Limb (tissue), 2 donors: ENCODE data around the gene AP1S3.

Experiments
- DNase-seq, 2 donors: peaks; one replicate each; pipeline ENCODE4 v3.0.0-alpha.2; 2016; ENCODE audit errors: extremely low spot score in 2 of 2

AP1S3 gene

DNA sequence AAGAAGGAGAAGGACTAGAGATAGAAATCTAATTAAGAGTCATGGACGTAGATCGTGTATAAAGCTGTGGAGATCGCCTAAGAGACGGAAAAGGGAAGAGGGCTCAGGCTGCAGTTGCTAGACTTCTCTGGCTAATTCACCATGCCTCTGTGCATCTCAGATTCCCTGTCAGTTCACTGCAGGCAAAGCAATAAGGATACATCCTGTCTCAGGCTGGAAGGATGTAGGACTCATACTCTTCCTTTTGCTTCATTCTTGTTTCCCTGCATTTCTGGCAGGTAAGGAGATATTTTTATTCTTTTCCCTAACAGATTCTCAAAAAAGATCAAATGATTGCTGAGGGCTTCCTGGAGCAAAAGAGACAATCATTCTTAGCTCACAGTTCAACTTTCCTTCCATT is 112.5 kb downstream of the AP1S3 start:
- no peak for DNase-seq

DNA sequence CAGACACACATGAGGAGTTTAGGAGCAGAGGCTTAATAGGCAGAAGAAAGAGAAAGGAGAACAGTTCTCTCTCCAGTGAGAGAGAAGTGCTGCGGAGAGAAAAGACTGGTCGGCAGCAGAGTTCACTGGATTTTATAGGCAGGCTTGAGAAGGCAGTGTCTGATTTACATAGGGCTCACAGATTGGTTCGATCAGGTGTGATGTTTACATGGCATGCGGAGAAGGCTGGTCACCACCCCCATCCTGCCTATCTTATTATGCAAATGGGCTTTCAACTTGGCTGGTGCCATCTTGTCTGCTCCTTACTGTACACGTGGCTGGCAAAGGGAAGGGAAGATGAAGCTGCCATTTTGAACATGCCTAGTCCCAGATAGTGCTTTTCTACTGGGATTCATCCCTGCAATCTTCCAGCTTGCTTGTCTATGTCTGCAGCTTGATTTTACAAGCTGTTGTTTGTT is 113.4 kb downstream of the AP1S3 start:
- DNase-seq = no peak

DNA sequence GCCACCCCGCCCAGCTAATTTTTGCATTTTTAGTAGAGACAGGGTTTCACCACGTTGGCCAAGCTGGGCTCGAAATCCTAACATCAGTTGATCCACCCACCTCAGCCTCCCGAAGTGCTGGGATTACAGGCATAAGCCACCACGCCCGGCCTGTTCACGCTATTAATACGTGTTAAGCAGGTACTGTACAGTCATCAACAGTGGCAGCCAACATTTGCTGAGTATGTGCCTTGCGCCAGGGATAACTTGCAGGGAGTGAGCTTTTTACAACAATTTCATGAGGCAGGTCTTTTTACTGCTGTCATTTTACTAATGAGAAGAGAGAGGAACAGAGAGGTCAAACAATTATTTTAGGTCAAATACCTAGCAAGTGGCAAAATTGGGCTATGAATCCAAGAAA is 115.2 kb downstream of the AP1S3 start:
- DNase-seq = no peak

DNA sequence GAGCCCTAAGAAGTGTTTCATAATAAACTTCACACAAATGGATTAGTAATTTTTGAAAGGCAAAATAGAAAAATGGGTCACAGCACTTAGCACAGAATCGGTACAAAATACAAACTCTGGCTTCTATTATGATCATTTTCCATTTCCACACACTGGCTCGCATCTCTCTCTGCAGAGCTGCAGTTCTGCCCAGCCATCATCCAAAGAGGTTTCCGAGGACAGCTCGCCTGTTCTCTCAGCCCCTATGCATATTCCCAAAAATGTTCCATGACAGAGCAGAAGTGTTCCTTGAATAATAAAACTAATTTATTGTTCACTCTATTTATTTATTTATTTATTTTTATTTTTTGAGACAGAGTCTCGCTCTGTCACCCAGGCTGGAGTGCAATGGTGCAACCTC is 115.6 kb downstream of the AP1S3 start:
- DNase-seq = no peak

DNA sequence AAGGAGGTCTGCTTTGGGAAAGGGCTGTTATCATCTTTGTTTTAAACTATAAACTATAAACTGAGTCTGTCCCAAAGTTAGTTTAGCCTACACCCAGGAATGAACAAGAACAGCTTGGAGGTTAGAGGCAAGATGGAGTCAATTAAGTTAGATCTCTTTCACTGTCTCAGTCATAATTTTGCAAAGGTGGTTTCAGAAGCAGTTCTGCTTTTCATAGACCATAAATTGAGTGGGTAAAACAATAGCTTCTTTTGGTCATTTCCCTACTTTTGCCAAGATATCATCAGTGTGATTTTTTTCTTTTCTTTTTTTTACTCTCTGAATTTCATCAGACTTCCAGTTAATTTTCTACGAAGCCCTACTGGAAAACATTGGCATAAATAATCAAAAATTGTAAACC is 117.0 kb downstream of the AP1S3 start:
- no peak for DNase-seq

DNA sequence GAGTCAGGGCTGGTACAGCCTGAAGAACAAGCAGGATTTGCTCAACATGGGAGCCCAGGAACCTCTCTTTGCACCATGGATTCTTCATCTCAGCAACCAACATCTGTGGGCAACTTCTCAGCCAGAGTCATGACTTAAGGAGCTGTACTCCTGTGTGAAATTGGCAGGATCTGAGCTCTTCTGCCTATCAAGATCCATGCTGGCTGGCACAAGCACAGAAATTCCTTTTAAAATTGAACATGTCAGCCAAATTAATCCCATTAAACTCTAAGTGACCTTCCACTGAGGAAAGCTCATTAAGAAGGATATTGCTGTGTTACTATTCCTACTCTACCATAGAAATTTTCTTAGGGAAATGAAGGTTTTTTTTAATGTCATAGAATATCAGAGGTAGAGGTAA is 124.7 kb downstream of the AP1S3 start:
- no peak for DNase-seq

DNA sequence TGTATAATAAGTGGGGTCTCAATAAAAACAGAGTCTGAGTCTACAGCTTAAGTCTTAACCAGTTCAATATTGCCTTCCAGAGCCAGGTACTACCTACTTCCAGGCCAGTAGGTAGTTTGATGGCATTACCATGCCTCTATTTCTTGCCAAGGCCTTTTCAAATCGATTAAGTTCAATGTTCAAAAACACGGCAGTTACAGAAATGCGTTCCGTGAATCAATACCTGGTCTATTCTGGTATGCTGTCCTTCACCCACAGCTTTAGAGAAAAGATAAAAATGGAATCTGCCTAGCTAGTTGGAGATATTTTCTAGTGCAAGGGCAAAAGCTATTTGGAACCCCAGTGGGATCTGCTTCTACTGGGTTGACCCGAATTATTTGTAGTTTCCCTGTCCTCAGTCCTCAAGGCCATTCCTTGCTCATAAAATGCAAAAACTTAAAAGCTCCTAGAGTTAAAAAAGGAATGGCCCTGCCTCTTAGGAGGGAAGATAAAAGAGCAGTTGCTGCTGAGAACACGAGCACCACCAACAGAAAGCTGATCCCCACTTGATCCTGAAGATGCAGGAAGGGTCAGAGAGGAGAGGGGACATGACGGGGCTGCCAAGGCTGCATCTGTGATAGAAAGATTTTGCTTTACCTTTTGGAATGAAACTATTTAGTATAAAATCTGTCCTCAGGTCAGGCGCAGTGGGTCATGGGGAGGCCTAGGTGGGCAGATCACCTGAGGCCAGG is 125.6 kb downstream of the AP1S3 start:
- DNase-seq = no peak
